ENCODE results near the gene ECHDC3. TPM values are rescaled to one million over a fixed set of nuclear protein-coding genes. Genes with fewer than 3 reads are reported as not detected.

Gene ECHDC3
- total and polyA plus RNA-seq, 2 of the 13 experiments (the other 11 are each of a cell fraction or from before 2014, with no cell fraction given), result not detected

GRCh38 chr10:11796474-11796873 lies 54.3 kb downstream of the ECHDC3 start:
- Histone ChIP-seq H4K20me1 (ENCODE audit: insufficient read depth, low read length) (no peaks in the 10 kb centered on the region), H3K27ac (ENCODE audit: extremely low read length, insufficient read depth, low read length) (no peak overlapping the region), H3K79me2 (ENCODE audit: insufficient read depth, low read length) (no peaks in the 10 kb centered on the region), H3K9me3 (ENCODE audit: low read length) (no peaks in the 10 kb centered on the region), H3K4me2 (ENCODE audit: low read depth, low read length) (peak overlapping the region; percentile 51; the same call in 1 of the 2 replicates), H3K4me1 (ENCODE audit: insufficient read depth, low read length) (peaks cover 56% of the 10 kb centered on the region), H3K27me3 (ENCODE audit: control insufficient read depth in 1 of 2, insufficient read depth in 2 of 2, low read length in 2 of 2) (0 out of 5 replicates have a peak, but pooled peaks cover 0 to 1% of the 10 kb centered on the region in 2 experiments), H2AFZ (ENCODE audit: low read length) (no peak overlapping the region), H3K9ac (ENCODE audit: insufficient read depth, low read depth, low read length) (no peak overlapping the region), H3K36me3 (replicated peaks in 1 of 2; ENCODE audit: control insufficient read depth in 1 of 2, insufficient read depth in 2 of 2, low read length in 2 of 2) (no peaks in the 10 kb centered on the region), H3K4me3 (replicated peaks in 1 of 3; ENCODE audit: insufficient read depth in 1 of 3, low read depth in 2 of 3, low read length in 3 of 3) (no peak overlapping the region)
- BruUV-seq (replicated peaks), result no TSS peak
- CTCF ChIA-PET (ENCODE audit: low intra/inter-chr PET ratio, low total read pairs), result no interaction called here
- 4% methylated on average over 2 of the region's 2 CpGs for WGBS (ENCODE audit: low lambda C conversion rate)
- ATAC-seq, result no peak
- no peak for DNase-seq (ENCODE audit: low spot score)
- POLR2A ChIA-PET, result no interaction called here
- no peak for FAIRE-seq
- in situ Hi-C loops (cut with HindIII; ENCODE audit: extremely low pct_ligation_motif_present, low pct_unique_long_range_greater_than_20kb), result no loop called here
- TF ChIP-seq FOXK1 (CRISPR knock-in tag; IDR thresholded peaks at IDR 0.05; ENCODE audit: borderline replicate concordance, low read depth), result no peak
- TF ChIP-seq ZNF710 (CRISPR knock-in tag; IDR thresholded peaks at IDR 0.05; ENCODE audit: borderline replicate concordance), result no peak
- TF ChIP-seq TBX3 (IDR thresholded peaks at IDR 0.05; ENCODE audit: borderline replicate concordance), result no peak
- no peak for TF ChIP-seq NFATC3 (CRISPR knock-in tag; IDR thresholded peaks at IDR 0.05)
- intact Hi-C loops (cut with micrococcal nuclease; ENCODE audit: unreplicated experiment), result no loop called here

GRCh38 chr10:11797281-11797680 lies 55.1 kb downstream of the ECHDC3 start:
- POLR2A ChIA-PET, result no interaction called here
- Histone ChIP-seq H3K27me3 (ENCODE audit: control insufficient read depth in 1 of 2, insufficient read depth in 2 of 2, low read length in 2 of 2) (peaks cover 0 to 1% of the 10 kb centered on the region in 2 experiments; a peak in 1 of 5 replicates), H3K36me3 (replicated peaks in 1 of 2; ENCODE audit: control insufficient read depth in 1 of 2, insufficient read depth in 2 of 2, low read length in 2 of 2) (no peaks in the 10 kb centered on the region), H4K20me1 (ENCODE audit: insufficient read depth, low read length) (no peaks in the 10 kb centered on the region), H3K9ac (ENCODE audit: insufficient read depth, low read depth, low read length) (no peak overlapping the region), H3K4me1 (ENCODE audit: insufficient read depth, low read length) (peaks cover 56% of the 10 kb centered on the region), H2AFZ (ENCODE audit: low read length) (no peak overlapping the region), H3K4me3 (replicated peaks in 1 of 3; ENCODE audit: insufficient read depth in 1 of 3, low read depth in 2 of 3, low read length in 3 of 3) (no peak overlapping the region), H3K79me2 (ENCODE audit: insufficient read depth, low read length) (no peaks in the 10 kb centered on the region), H3K9me3 (ENCODE audit: low read length) (no peaks in the 10 kb centered on the region), H3K4me2 (ENCODE audit: low read depth, low read length) (no peak overlapping the region), H3K27ac (ENCODE audit: extremely low read length, insufficient read depth, low read length) (no peak overlapping the region)
- CTCF ChIA-PET (ENCODE audit: low intra/inter-chr PET ratio, low total read pairs), result no interaction called here
- ATAC-seq (no peak), FAIRE-seq (no peak), DNase-seq (ENCODE audit: low spot score) (no peak)
- 89% methylated on average over 10 of the region's 10 CpGs for WGBS (ENCODE audit: low lambda C conversion rate)
- no TSS peak for BruUV-seq (replicated peaks)
- no peak for TF ChIP-seq GRHL1 (CRISPR knock-in tag; conservative IDR thresholded peaks at IDR 0.05)
- no peak for TF ChIP-seq HNF4A (CRISPR knock-in tag; IDR thresholded peaks at IDR 0.05)
- no peak for TF ChIP-seq IKZF1 (IDR thresholded peaks at IDR 0.05)
- TF ChIP-seq SRSF1 (optimal IDR thresholded peaks at IDR 0.05; ENCODE audit: low read depth, low read length), result no peak
- TF ChIP-seq ZNF75D (CRISPR knock-in tag; IDR thresholded peaks at IDR 0.05; ENCODE audit: borderline replicate concordance), result no peak
- TF ChIP-seq HNRNPUL1 (IDR thresholded peaks at IDR 0.05; ENCODE audit: low read depth, low read length), result no peak
- no peak for TF ChIP-seq NPAS2 (CRISPR knock-in tag; IDR thresholded peaks at IDR 0.05; ENCODE audit: borderline replicate concordance)
- no peak for TF ChIP-seq ZSCAN31 (CRISPR knock-in tag; IDR thresholded peaks at IDR 0.05; ENCODE audit: low read depth)
- no peak for TF ChIP-seq ZNF879 (CRISPR knock-in tag; IDR thresholded peaks at IDR 0.05)
- no peak for TF ChIP-seq ARID2 (CRISPR knock-in tag; IDR thresholded peaks at IDR 0.05; ENCODE audit: borderline replicate concordance)
- TF ChIP-seq PHB2 (IDR thresholded peaks at IDR 0.05; ENCODE audit: partially characterized antibody), result no peak
- in situ Hi-C loops (cut with HindIII; ENCODE audit: extremely low pct_ligation_motif_present, low pct_unique_long_range_greater_than_20kb), result no loop called here
- intact Hi-C loops (cut with micrococcal nuclease; ENCODE audit: unreplicated experiment), result no loop called here

Measured in HepG2 (cell line).